Measurements from ENCODE around the gene CTBP1.

Gene CTBP1

GRCh38 chr4:1191621-1192020 lies 57.3 kb downstream of the CTBP1 start:
- H3K4me3 ChIP-seq (ENCODE audit: low read depth, low read length), result no peak overlapping the region
- TF ChIP-seq, protein P1, sequence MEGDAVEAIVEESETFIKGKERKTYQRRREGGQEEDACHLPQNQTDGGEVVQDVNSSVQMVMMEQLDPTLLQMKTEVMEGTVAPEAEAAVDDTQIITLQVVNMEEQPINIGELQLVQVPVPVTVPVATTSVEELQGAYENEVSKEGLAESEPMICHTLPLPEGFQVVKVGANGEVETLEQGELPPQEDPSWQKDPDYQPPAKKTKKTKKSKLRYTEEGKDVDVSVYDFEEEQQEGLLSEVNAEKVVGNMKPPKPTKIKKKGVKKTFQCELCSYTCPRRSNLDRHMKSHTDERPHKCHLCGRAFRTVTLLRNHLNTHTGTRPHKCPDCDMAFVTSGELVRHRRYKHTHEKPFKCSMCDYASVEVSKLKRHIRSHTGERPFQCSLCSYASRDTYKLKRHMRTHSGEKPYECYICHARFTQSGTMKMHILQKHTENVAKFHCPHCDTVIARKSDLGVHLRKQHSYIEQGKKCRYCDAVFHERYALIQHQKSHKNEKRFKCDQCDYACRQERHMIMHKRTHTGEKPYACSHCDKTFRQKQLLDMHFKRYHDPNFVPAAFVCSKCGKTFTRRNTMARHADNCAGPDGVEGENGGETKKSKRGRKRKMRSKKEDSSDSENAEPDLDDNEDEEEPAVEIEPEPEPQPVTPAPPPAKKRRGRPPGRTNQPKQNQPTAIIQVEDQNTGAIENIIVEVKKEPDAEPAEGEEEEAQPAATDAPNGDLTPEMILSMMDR (IDR thresholded peaks at IDR 0.05; ENCODE audit: insufficient read depth, low read length, missing control alignments), result no peak
- no peak for DNase-seq (ENCODE audit: low read depth, low spot score)
- CTCF ChIA-PET, result interaction anchor here (1.0 to 1.7 kb wide), 5 partner anchors 9 to 438 kb away, joined by 3 to 7 read pairs (median 4); no protein-coding TSS in a partner anchor
- POLR2A ChIA-PET, result interaction anchor here (0.7 to 1.0 kb wide), 2 partner anchors 10 to 11 kb away, joined by 3 to 4 read pairs; no protein-coding TSS in a partner anchor

- no peak overlapping the region for H3K4me3 ChIP-seq (ENCODE audit: low read depth, low read length)
- CTCF ChIA-PET, result interaction anchor here (1.1 to 1.2 kb wide), 2 partner anchors 20 to 56 kb away, joined by 3 to 6 read pairs; no protein-coding TSS in a partner anchor
- TF ChIP-seq, protein P1 (IDR thresholded peaks at IDR 0.05; ENCODE audit: insufficient read depth, low read length, missing control alignments), result no peak
- POLR2A ChIA-PET, result no interaction called here
- no peak for DNase-seq (ENCODE audit: low read depth, low spot score)
Observed at GRCh38 chr4:1187182-1187581, 61.7 kb downstream of the CTBP1 start.

- no peak for DNase-seq (ENCODE audit: low read depth, low spot score)
- ChIA-PET CTCF (interaction anchor here (0.8 to 2.3 kb wide), 5 partner anchors 9 to 21 kb away, joined by 3 to 20 read pairs (median 3); partner anchors contain the start of gene SPON2), POLR2A (no interaction called here)
- TF ChIP-seq, protein P1 (IDR thresholded peaks at IDR 0.05; ENCODE audit: insufficient read depth, low read length, missing control alignments), result no peak
- no peak overlapping the region for H3K4me3 ChIP-seq (ENCODE audit: low read depth, low read length)
Observed at GRCh38 chr4:1183985-1184773, 64.8 kb downstream of the CTBP1 start.

DNA sequence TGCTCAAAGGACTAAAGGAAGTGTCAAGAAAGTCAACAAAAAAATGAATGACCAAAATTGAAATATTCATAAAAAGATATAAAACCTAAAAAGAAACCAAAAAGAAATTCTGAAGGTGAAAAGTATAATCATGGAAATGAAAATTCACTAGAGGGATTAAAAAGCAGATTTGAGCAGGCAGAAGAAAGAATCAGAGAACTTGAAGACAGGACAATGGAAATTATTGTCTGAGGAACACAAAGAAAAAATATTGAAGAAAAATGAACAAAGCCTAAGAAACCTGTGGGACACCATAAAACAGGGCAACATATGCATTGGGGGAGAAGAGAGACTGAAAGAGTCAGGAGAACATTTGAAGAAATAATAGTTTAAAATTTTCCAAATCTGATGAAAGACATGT lies 66.6 kb downstream of the CTBP1 start:
- POLR2A ChIA-PET, result no interaction called here
- TF ChIP-seq, protein P1 (IDR thresholded peaks at IDR 0.05; ENCODE audit: insufficient read depth, low read length, missing control alignments), result no peak
- H3K4me3 ChIP-seq (ENCODE audit: low read depth, low read length), result no peak overlapping the region
- CTCF ChIA-PET, result interaction anchor here (1.1 to 4.3 kb wide), 2 partner anchors 15 kb away, joined by 3 to 29 read pairs; no protein-coding TSS in a partner anchor
- no peak for DNase-seq (ENCODE audit: low read depth, low spot score)

GRCh38 chr4:1180663-1181062 lies 68.3 kb downstream of the CTBP1 start:
- H3K4me3 ChIP-seq (ENCODE audit: low read depth, low read length), result no peak overlapping the region
- no peak for DNase-seq (ENCODE audit: low read depth, low spot score)
- TF ChIP-seq, protein P1 (IDR thresholded peaks at IDR 0.05; ENCODE audit: insufficient read depth, low read length, missing control alignments), result no peak
- POLR2A ChIA-PET, result no interaction called here
- CTCF ChIA-PET, result interaction anchor here (1.0 to 4.3 kb wide), 3 partner anchors 13 to 87 kb away, joined by 3 to 29 read pairs (median 4); no protein-coding TSS in a partner anchor

DNA sequence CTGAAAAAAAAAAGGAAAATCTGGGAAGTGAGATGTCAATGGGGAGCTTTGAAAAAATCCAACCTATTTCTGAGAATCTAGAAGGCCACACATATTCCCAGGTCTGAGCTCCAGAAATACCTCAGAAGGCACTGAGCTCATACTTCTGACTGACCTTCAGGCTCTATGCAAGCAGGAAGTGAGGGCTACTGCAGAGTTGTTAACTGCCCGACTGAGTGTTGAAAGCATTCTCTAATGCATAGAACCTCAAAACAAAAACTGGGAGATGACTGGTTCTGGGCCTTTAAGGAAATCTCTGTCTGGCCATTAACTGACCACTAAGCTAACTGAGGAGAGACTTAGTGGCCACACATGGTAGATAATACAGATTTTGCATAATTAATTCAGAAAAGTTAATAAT lies 69.0 kb downstream of the CTBP1 start:
- no peak for DNase-seq (ENCODE audit: low read depth, low spot score)
- ChIA-PET CTCF (interaction anchor here (1.0 to 4.3 kb wide), 2 partner anchors 12 to 20 kb away, joined by 3 to 29 read pairs; no protein-coding TSS in a partner anchor), POLR2A (no interaction called here)
- no peak overlapping the region for H3K4me3 ChIP-seq (ENCODE audit: low read depth, low read length)
- TF ChIP-seq, protein P1 (IDR thresholded peaks at IDR 0.05; ENCODE audit: insufficient read depth, low read length, missing control alignments), result no peak
